HL-60 (cell line): Measurements from ENCODE around the gene RNF112.

ENCODE experiments used
- POLR2AphosphoS5 ChIP-seq: IDR thresholded peaks from 2 replicates; pipeline ENCODE4 v1.6.1; 2012; ENCODE audit warnings: low read depth
- TF ChIP-seq, protein P1 (sequence below): IDR thresholded peaks from one replicate; pipeline ENCODE4 v1.5.1; 2011; ENCODE audit warnings: low read length, control low read depth, inconsistent platforms; ENCODE audit not compliant: insufficient read depth

- TF ChIP-seq, protein P1, sequence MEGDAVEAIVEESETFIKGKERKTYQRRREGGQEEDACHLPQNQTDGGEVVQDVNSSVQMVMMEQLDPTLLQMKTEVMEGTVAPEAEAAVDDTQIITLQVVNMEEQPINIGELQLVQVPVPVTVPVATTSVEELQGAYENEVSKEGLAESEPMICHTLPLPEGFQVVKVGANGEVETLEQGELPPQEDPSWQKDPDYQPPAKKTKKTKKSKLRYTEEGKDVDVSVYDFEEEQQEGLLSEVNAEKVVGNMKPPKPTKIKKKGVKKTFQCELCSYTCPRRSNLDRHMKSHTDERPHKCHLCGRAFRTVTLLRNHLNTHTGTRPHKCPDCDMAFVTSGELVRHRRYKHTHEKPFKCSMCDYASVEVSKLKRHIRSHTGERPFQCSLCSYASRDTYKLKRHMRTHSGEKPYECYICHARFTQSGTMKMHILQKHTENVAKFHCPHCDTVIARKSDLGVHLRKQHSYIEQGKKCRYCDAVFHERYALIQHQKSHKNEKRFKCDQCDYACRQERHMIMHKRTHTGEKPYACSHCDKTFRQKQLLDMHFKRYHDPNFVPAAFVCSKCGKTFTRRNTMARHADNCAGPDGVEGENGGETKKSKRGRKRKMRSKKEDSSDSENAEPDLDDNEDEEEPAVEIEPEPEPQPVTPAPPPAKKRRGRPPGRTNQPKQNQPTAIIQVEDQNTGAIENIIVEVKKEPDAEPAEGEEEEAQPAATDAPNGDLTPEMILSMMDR = no peak
- no peak for TF ChIP-seq POLR2AphosphoS5
Measured at GRCh38 chr17:19461116-19461515, 50.1 kb downstream of the RNF112 start.
